ENCODE data around the gene FASTKD3.

Gene FASTKD3

DNA sequence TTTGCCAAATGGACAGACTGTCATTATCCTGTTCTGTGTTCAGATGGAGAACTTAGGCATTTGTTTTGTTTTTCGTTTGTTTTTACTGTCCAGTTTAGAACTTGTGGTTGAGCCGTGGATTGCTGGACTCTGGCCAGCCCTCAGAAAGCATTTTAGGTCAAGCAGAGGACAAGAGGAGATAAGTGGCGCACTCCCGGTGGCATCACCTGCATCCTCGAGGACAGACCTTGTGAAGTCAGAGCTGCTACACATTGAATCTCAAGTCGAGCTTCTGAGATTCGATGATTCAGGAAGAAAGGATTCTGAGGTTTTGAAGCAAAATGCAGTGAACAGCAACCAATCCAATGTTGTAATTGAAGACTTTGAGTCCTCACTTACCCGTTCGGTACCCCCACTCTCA, 9.0 kb upstream of the FASTKD3 start:
- DNase-seq: no peak

DNA sequence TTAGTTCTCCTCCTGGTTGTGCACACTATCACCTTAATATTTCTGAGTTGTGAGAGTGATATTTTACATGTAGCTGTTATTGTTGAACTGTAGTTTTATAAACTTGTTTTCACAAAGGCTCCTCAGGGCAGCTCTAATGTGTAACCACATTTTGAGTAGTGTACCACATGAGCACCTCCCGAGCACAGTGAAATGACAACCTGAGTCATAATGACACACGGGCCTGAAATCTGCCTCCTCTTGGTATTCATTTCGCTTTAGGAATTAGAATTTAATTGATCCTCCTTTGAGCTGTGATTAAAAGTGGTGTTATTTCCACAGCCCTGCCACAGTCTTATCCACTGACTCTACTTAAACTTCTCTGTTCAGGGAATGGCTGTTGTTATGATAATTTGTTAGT, 8.0 kb upstream of the FASTKD3 start:
- no peak for DNase-seq

DNA sequence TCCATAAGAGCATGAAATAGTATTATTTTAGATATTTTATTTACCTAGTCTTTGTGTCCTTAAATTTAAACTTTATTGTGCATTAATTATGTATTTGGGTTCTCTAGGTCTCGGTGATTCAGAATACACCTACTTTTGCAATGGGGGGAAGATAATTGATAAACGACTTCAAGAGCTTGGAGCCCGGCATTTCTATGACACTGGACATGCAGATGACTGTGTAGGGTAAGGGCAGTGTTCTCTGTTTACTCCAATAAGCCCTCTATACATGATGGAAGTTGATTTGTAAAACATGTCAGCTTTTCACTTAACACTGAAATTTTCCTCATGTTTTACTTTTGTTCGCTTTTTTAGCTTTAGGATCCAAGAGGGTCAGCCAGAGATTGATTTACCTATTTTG, 6.3 kb upstream of the FASTKD3 start:
- DNase-seq: no peak

DNA sequence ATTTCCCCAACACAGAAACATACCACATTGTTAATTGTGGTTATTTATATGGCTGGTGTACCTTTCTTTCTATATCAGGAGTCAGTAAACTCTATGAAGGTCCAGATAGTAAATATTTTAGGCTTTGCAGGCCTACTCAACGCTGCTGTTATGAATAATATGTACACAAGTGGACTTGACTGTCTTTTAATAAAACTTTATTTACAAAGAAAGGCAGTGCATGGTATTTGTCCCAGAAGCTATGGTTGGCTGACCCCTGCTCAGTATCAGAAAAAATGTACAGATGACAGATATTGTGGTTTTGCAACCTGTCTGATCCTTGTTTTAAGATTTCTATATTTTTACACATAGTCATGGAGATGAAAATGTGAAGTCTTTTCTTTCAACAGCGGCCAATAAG, 5.8 kb upstream of the FASTKD3 start:
- DNase-seq: no peak

DNA sequence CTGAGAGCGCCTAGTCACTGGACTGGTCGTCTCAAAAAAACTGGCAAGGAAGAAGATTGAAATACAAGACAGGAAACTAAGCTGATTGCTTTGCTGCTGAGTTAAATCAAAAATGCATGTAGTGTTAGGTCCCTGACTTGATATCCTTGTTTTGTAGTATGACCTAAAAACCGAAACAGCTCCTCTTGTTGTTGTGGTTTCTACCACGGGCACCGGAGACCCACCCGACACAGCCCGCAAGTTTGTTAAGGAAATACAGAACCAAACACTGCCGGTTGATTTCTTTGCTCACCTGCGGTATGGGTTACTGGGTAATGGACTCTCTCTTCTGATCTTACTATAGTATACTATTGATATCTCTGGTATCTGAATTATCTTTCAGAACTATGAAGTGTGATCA, 4.4 kb upstream of the FASTKD3 start:
- DNase-seq: no peak

DNA sequence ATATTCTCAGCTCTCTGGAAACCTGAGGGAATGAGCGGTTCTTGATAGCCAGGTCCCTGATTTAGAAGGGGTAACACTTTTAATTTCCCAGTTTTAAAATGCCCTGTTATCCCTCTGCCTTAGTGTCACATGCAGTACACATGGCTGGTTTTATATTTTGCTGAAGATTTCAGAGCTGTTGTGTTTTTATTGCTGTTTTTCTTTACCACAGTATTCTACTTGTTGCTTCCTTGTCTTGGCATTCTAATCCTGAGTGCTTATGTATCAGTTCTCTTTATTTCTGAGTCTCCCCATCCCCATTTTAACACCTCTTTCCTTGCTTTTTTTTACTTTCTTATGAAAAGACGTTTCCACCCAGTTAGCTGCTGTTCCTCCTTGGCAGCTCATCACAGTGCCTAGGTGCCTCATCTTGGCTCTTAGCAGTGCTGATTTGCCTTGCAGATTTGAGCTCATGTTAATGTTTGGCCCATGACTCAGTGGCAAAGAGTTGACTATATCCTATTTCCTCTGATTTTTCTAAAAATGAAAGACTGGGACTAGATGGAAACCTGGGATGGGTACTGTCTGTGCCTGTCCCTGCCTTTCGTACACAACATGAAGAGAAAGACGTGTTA, 3.8 kb upstream of the FASTKD3 start:
- no peak for DNase-seq

DNA sequence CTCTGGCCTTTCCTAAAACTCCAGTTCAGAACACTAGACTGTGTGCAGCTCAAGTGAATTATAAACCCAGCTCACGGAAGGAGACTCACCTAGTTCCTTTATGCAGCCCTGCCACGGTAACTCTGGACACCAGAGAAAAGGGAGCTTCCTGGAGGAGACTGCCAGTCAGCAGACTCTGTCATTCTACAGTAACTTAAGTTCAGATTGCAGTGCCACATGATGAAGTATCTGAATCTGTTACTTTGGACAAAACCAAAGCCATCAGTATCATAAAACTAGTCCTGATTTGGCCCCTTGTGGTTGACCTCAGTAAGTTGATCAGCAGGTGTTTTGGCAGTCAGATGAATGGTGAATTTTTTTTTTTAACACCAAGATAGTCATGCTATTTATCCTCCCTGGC, 2.8 kb upstream of the FASTKD3 start:
- DNase-seq: no peak

DNA sequence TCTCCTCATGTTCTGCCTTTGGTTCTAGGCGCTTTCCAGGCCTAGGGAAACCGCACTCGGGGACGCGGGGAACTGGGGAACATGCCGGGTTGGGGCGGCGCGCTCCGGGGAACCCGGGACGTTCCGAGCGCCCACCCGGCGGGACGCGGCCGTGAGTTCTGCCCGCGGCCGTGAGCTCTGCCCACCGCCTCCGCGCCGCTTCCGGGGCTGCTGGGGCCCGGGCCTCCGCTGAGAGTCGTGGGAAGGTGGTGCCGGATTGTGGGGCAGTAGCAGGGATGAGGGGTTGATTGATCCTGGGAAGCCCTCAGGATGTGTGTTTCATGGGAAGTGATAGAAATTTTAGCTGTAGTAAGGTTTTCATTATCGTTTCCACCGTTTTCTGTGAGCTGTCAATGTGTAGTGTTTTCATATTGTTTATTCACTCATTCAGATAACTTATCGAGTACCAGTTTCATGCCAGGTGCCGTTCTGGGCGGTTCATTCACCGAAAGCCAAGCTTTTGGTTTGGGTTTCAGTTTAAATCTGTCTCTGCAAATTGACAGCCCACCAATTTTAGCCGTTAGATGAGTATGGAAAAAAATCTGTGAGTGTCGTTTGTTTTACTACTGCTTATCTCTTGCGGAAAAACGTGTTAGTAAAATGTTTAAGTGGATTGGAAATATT, 774 bp upstream of the FASTKD3 start:
- DNase-seq: no peak

DNA sequence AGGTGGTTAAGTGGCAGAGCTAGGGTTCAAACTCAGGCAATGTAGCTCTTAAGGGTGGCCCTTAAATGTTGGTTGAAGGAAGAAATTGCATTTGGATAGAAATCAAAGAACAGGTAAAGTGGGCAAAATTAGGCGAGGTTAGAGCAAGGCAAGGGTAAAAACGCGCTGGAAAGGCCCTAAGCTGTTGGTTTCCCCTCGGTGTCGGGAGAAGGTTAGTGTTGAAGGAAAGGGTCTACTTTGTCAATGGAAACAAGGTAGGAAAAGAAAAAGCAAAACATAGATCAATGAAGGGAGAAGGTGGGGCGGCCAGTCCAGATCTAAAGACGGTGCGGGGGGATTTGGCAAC, 431 bp downstream of the FASTKD3 start:
- no peak for DNase-seq

DNA sequence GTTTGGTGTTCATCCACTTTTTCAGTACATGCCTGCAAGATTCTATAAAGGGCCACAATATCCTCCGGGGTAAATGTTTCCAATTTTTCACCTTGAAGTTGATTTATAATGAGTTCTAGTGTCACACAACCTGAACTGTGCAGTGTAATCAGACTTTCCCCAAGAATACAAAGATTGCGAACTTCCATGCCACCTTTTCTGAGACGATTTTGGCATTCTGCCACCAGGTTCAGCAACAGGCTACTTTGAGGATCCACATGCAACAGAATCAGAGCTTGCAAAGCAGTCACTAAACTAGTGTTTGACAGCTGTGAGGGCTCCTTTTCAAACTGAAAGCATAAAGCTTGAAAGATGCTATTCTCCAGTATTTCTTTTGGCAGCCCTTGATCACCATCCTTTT, 1.6 kb downstream of the FASTKD3 start:
- no peak for DNase-seq

DNA sequence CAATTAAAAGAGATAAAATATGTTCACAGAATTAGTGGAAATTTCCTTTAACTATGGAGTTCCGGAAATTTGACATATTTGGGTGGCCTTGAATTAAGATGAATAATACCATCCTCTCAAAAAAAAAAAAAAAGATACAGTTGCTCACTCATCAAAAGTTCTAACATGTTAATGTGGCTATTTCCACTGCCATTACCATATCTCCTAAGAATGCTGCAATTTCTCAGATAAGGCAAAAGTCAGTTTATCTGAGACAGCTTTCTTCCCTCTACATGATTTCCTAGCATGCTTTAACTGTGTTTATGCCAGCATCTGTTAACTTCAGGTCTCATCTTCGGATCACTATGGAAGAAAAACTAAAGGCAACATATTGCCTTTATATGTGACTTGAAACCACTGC, 2.6 kb downstream of the FASTKD3 start:
- DNase-seq: no peak

DNA sequence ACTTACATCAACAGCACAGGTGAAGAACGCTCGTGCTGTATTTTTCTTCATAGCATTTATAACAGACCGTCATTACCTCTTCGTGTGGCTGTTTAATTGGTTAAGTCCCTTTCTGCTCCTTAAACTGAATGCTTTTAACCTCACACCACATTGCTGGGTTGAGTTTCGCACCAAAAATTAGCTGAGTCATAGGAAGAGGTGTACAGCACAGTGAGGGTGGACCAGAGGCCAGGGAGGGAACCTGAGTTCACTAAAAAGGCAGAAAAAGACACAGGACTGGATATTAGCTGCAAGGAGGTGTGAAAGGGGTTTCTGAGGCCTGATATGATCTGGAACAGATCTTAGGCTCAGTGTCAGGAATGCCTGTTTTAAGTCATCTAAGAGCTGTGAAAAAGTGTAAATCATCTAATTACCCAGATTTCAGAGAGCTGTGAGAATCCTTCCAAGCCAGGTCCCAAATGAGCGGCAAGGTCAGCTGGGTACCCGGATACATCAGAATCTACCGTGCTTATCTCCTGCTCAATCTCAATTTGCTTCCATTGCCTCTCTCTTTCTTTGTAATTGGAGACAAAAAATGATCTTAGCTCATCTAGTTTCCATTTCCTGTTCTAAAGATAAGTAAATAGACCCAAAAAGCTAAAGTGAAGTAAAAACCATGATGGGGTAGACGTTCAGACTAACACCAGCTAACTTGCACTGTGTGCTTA, 10.8 kb downstream of the FASTKD3 start:
- no peak for DNase-seq

DNA sequence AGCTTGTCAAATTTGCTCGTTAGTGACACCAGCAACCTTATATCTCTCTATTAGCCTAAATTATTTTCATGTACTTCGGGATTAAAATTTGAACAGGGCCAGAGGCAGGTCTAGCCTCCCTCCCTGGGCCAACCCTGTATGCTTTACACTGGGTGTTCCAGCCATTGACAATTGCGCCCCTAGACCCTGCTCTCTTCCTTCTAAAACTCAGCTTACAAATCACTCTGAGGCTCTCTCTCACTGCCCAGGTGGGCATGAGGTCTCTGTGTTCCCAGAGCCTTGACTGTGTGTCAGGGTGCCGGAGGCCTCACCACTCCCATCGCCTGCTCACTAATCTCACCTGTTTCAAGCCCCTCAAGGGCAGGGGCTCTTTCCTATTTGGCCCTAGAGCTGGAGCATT, 11.5 kb downstream of the FASTKD3 start:
- no peak for DNase-seq

DNA sequence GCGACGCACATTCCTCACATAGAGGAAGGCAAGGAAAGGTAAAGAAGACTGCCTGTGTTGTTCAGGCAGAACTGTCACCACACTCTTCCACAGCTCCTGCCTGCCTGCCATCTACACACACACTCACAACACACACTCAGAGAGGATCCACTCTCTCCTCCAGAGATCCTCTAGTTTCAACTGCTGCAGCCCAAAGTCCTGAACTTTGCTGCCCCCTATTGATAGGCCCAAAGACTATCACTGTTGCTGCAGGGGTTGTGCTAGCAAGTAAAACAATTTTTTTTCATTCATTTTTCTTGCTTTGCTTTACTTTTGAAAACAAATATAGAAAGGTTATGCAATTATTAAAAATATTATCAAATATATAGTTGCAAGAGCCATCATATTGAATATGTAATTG, 12.0 kb downstream of the FASTKD3 start:
- DNase-seq: no peak

DNA sequence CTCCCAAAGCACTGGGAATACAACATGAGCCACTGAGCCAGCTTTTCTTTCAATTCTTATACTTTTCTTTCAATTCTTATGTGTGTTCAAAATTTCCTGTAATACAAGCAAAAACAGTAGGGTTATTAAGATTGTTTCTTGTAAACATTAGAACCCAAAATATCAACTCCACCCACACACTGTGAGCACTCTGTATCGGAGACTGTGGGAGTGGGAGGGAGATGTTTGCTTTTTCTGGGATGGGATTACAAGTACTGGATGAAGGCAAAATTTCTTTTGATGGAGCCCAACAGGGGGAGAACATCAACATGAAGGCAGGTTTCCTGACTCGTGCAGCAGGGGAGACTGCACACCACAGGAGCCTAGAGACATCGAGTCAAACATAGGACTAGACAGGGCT, 13.2 kb downstream of the FASTKD3 start:
- no peak for DNase-seq

DNA sequence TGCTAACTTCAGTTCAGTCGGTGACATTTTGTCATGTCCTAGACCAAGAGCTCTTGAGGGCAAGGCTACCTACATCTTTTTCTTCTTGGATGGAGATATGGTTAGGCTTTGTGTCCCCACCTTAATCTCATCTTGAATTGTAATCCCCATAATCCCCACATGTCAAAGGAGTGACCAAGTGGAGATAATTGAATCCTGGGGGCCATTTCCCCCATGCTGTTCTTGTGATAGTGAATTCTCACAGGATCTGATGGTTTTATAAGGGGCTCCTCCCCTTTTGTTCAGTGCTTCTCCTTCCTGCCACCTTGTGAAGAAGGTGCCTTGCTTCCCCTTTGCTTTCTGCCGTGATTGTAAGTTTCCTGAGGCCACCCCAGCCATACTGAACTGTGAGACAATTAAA, 15.8 kb downstream of the FASTKD3 start:
- DNase-seq: no peak

DNA sequence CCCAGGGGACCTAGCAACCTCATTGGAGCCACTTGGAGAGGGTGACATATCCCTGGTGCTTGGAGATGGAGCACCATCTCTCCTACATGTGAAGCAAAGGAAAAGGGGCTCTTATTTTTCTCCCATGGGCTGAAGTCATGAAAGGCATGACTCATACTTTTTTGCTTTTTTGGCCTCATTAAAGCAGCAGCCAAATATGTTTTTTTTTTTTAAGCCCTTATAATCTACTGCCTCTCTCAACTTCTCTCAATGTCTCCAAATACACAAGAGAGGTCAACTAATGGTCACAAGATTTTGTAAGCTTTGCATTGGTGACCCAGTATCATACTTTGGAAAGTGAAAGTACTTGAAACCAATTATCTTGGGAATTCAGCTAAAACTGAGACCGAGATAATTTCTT, 16.3 kb downstream of the FASTKD3 start:
- no peak for DNase-seq

DNA sequence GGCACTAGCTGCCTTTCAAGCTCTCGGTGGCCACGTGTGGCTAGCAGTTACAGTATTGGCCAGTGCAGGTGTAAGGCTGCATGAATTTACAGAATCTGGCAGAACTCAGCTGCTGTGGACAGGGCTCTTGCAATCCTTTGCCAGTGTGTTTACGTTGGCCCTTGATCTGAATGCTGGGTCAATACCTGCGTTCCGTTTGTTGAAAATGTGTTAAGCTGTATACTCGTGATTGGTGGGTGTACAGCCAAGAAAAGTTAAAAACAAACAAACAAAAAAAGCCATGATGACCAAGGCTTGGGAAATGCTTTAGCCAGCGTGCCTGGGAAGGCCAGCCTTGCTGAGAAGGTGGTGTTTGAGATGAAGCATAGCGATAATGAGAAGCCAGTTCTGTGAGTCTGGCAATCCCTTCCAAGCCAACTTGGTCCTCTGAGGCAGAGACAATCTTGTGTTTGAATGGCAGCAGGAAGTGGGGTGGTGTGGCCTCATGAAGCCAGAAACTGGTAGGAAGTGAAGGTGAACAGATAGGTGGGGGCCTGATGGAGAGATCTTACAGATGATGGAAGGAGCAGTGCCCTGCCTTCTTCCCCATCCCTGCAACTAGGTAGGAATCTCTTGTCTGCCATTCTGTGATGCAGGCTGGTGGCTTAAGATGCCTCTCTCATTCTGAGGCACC, 17.1 kb downstream of the FASTKD3 start:
- DNase-seq: no peak

DNA sequence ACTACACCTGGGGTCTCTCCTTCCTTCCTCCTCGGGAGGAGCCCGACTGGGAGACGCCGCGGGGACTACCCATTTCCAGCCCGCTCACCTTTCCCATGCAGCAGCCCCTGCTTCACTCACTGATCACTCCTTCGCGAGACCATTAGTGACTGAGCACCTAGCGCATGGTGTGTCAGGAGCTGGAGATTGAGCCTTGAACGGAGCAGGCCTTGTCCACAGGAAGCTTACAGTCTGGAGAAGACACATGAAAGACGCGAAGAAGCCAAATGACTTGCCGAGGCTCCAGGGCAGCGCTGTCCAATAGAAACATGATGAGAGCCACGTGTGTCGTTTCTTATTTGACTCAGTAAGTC, 17.6 kb downstream of the FASTKD3 start:
- no peak for DNase-seq

DNA sequence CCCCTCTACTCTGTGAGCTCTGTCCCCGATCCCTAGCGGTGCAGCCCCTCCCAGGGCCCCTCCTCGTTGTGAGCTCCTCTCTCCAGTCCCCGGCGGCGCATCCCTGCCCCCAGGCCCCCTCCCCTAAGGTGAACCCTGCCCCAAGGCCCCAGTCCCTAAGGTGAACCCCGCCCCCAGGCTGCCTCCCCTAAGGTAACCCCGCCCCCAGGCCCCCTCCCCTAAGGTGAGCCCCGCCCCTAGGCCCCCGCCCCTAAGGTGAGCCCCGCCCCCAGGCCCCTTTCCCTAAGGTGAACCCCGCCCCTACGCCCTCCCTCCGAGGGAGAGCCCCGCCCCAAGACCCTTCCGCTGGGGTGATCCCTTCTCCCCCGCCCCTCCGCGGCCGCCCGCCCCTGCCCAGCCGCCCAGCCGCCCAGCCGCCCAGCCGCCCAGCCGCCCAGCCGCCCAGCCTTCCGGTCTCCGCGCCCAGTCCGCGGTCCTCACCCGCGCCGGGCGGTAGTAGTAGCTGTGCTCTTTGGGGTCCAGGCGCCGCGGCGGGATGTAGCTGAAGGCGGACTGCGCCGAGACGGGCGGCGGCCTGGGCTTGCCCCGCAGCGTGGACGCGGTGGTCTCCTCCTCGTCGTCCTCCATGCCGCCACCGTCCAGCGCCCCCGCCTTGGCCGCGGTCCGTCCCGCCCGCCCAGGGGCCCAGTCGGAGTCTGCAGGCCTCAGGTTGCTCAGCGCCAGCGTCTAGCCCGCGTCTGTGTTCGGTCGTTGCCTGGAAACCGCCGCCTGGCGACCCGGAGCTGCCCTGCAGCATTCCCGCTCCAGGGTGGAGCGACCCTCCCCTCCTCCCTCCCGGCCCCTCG, 18.2 kb downstream of the FASTKD3 start, which contains the start of gene CFAP90:
CFAP90 (minus strand) TSS at position 739 of the 845 bp plus-strand sequence; CDS start at position 627, 112 bp downstream.
- no peak for DNase-seq

DNA sequence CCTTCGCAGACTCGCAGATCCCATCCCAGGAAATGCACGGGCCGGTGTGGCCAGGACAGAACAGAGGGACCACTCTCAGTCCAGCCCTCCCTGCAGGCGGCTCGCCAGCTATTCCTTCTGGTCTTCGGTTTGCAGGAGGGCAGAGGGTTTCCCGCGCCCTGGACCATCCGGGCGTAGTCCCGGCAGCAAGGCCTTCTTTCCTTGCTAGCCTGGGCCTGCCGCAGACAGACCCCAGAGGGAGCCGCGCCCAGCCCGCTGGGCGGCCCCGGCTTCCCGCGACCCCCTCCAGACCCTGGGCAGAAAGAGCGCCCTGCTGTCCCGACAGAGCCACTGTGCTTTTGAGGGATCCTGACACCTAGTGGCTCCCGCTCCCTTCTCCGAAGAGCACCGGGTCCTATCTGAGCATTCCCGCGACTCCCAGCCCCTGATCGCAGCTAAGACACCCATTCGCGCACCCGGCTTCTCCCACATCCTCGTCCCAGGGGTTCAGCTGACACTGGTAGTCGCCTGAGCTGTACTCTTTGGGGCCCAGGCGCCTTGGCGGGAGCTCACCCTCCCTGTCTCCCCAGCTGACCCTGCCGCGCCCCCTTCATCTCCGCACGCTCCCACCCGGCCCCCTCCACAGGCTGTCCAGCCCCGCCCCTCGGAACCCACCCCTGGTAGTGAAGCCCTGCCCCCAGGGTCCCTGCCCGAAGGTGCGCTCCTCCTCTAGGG, 19.0 kb downstream of the FASTKD3 start:
- no peak for DNase-seq

DNA sequence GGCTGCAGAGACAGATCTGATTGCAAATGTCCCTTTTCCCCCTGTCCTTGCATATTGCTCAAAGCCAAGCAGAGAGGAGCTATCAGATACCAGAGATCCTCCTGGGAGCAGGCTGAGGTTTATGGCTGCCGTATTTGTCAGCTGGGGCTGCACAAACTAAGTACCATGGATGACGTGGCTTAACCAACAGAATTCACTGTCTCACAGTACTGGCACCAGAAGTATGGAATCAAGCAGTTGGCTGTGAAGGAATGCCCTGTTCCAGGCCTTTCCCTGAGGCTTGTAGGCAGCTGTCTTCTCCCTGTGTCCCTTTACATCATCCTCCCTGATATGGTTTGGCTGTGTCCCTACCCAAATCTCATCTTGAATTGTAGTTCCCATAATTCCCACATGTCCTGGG, 20.5 kb downstream of the FASTKD3 start:
- DNase-seq: no peak
